ENCODE measurements around the gene ZSWIM1. TPM values are rescaled to one million over a fixed set of nuclear protein-coding genes. Genes with fewer than 3 reads are reported as not detected.
A peak's percentile ranks its signal among the peaks of the same experiment; 100 is the strongest.

Gene ZSWIM1
- total and polyA plus RNA-seq, 2 of the 13 experiments (the other 11 are each of a cell fraction or from before 2014, with no cell fraction given), result 9.5 to 11.7 TPM

DNA sequence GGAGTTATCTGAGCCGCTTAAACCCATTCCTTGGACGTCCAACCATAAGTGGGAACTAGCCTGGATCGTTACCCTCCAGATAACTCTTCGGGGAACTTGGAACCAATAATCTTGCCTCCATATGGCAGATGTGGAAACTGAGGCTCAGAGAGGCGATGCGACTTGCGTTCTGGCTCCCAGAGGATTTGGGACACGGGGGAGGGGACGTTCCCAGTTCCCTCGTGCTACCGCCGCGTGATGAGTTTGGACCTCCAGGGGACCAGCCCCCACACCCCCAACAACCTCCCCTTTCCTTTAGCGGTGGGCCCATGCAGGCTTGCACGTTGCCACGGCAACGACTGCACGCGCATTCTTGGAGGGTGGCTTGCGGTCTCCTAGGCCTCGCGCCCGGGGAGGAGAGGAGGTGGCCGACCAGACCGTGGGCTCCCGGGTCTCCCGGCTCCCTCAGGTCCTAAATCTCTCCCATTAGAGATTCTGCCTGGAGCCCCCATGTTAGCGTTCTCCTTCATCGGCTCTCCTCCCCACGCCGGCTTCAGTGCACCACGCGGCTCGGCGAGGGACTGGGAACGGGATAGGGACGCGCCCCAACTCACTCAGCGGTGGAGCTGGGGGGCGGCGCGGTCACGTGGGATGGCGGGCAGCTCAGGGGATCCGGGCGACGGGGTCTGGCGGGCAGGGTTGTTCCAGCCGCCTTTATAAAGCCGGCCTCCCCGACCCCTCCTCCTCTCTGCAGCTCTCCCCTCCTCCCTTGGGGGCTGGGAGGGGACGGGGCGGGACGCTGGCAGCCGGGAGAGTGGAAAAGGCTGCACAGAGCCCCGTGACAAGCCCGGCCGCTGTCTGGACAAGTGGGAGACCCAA lies 30.7 kb downstream of the ZSWIM1 start, which contains the start of gene PLTP (continued):
- TF ChIP-seq TSC22D2 (CRISPR knock-in tag; IDR thresholded peaks at IDR 0.05; ENCODE audit: borderline replicate concordance) (no peak), NONO (IDR thresholded peaks at IDR 0.05) (no peak), NONO (CRISPR knock-in tag; conservative IDR thresholded peaks at IDR 0.05) (no peak; the same call in 1 of the 2 replicates), HIC2 (CRISPR knock-in tag; IDR thresholded peaks at IDR 0.05; ENCODE audit: low read depth) (no peak), GPN1 (CRISPR knock-in tag; IDR thresholded peaks at IDR 0.05; ENCODE audit: borderline replicate concordance) (no peak), ZMYM3 (CRISPR knock-in tag; IDR thresholded peaks at IDR 0.05) (peak; percentile 57), ZNF235 (CRISPR knock-in tag; IDR thresholded peaks at IDR 0.05; ENCODE audit: borderline replicate concordance) (0 out of 2 replicates have a peak, but pooled peaks have one; percentile 42), HMG20B (CRISPR knock-in tag; conservative IDR thresholded peaks at IDR 0.05) (no peak), ZNF775 (CRISPR knock-in tag; IDR thresholded peaks at IDR 0.05; ENCODE audit: borderline replicate concordance) (no peak), ATF6 (CRISPR knock-in tag; conservative IDR thresholded peaks at IDR 0.05) (no peak), SAFB2 (CRISPR knock-in tag; IDR thresholded peaks at IDR 0.05; ENCODE audit: borderline replicate concordance, low read depth) (no peak), BCLAF1 (IDR thresholded peaks at IDR 0.05) (no peak), HNF4A (CRISPR knock-in tag; IDR thresholded peaks at IDR 0.05) (no peak), GATA4 (IDR thresholded peaks at IDR 0.05; ENCODE audit: borderline replicate concordance, low read depth) (no peak), PHB2 (IDR thresholded peaks at IDR 0.05; ENCODE audit: partially characterized antibody) (no peak), ZFY (CRISPR knock-in tag; IDR thresholded peaks at IDR 0.05) (peak; percentile 56), ZNF629 (CRISPR knock-in tag; conservative IDR thresholded peaks at IDR 0.05) (peak; percentile 41; the same call in 1 of the 2 replicates), KLF11 (CRISPR knock-in tag; IDR thresholded peaks at IDR 0.05) (no peak)
- TF ChIP-seq, protein P1, sequence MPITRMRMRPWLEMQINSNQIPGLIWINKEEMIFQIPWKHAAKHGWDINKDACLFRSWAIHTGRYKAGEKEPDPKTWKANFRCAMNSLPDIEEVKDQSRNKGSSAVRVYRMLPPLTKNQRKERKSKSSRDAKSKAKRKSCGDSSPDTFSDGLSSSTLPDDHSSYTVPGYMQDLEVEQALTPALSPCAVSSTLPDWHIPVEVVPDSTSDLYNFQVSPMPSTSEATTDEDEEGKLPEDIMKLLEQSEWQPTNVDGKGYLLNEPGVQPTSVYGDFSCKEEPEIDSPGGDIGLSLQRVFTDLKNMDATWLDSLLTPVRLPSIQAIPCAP (CRISPR knock-in tag; IDR thresholded peaks at IDR 0.05; ENCODE audit: low read depth), result no peak
